Neural progenitor cell (in vitro differentiated cells): Measurements from ENCODE around the gene NUDT22. TPM values are rescaled to one million over a fixed set of nuclear protein-coding genes. Genes with fewer than 3 reads are reported as not detected.
A peak's percentile ranks its signal among the peaks of the same experiment; 100 is the strongest.

Experiments
- DNase-seq: peaks from one replicate; pipeline ENCODE4 v3.0.0-alpha.2; 2016; ENCODE audit warnings: low spot score
- H2AFZ ChIP-seq: fragments of 200-600 bp; sonication (generic); replicated peaks from 2 replicates; pipeline ENCODE4 v1.6.1; 2016; ENCODE audit warnings: antibody characterized with exemption
- H3F3A ChIP-seq: fragments of 200-600 bp; sonication (generic); 2 replicates; pipeline ENCODE4 v1.6.1; 2016; ENCODE audit warnings: antibody characterized with exemption, low read depth
- H3K27ac ChIP-seq: fragments of 200-600 bp; sonication (generic); 2 replicates; pipeline ENCODE4 v1.5.1; 2016; ENCODE audit warnings: mild to moderate bottlenecking
- H3K27me3 ChIP-seq: fragments of 200-600 bp; sonication (generic); 2 replicates; pipeline ENCODE4 v1.6.1; 2016; ENCODE audit warnings: mild to moderate bottlenecking, moderate library complexity
- H3K36me3 ChIP-seq: fragments of 200-600 bp; sonication (generic); 2 replicates; pipeline ENCODE4 v1.5.1; 2016
- H3K4me1 ChIP-seq: fragments of 200-600 bp; sonication (generic); 2 replicates; pipeline ENCODE4 v1.6.1; 2016; ENCODE audit warnings: mixed run types
- H3K4me2 ChIP-seq: fragments of 200-600 bp; sonication (generic); 2 replicates; pipeline ENCODE4 v1.6.1; 2016
- H3K4me3 ChIP-seq: fragments of 200-600 bp; sonication (generic); 2 replicates; pipeline ENCODE4 v1.5.1; 2016
- H3K79me2 ChIP-seq: fragments of 200-600 bp; sonication (generic); 2 replicates; pipeline ENCODE4 v1.6.1; 2016; ENCODE audit warnings: low read depth
- H3K9ac ChIP-seq: fragments of 200-600 bp; sonication (generic); 2 replicates; pipeline ENCODE4 v1.6.1; 2016
- H3K9me3 ChIP-seq: fragments of 200-600 bp; sonication (generic); 2 replicates; pipeline ENCODE4 v1.5.1; 2016; ENCODE audit warnings: low read depth
- H4K20me1 ChIP-seq: fragments of 200-600 bp; sonication (generic); 2 replicates; pipeline ENCODE4 v1.6.1; 2016; ENCODE audit warnings: low read depth
- H3K27ac Mint-ChIP-seq: 3 replicates; pipeline ENCODE4 v1.8.0; 2021; ENCODE audit warnings: mixed read lengths
- H3K27me3 Mint-ChIP-seq: 2 replicates; pipeline ENCODE4 v1.8.0; 2022; ENCODE audit warnings: low read depth, mild to moderate bottlenecking, inconsistent platforms, moderate library complexity, mixed read lengths; ENCODE audit not compliant: insufficient read depth
- H3K36me3 Mint-ChIP-seq: 3 replicates; pipeline ENCODE4 v1.8.0; 2021; ENCODE audit warnings: mixed read lengths
- H3K4me1 Mint-ChIP-seq: 3 replicates; pipeline ENCODE4 v1.8.0; 2021; ENCODE audit warnings: mixed read lengths
- H3K4me3 Mint-ChIP-seq: 3 replicates; pipeline ENCODE4 v1.8.0; 2021; ENCODE audit warnings: mild to moderate bottlenecking, moderate library complexity, mixed read lengths
- H3K9me3 Mint-ChIP-seq: 3 replicates; pipeline ENCODE4 v1.8.0; 2020; ENCODE audit warnings: mixed read lengths
- CTCF ChIP-seq: fragments of 200-600 bp; sonication (generic); IDR thresholded peaks from 2 replicates; pipeline ENCODE4 v1.5.1; 2017; ENCODE audit warnings: antibody characterized with exemption, mild to moderate bottlenecking
- EZH2 ChIP-seq: fragments of 200-600 bp; sonication (generic); IDR thresholded peaks from 2 replicates; pipeline ENCODE4 v1.6.1; 2017; ENCODE audit warnings: antibody characterized with exemption, mild to moderate bottlenecking, moderate library complexity
- EZH2phosphoT487 ChIP-seq: fragments of 200-600 bp; sonication (generic); IDR thresholded peaks from 2 replicates; pipeline ENCODE4 v1.6.1; 2017; ENCODE audit warnings: antibody characterized with exemption
- total RNA-seq: library from RNA; depleted of rRNA; stranded (reverse); fragments of >200 nt; gene quantifications from 2 replicates; pipeline ENCODE4 v1.2.3, GENCODE V29; 2015; ENCODE audit warnings: low replicate concordance

Gene NUDT22
- total RNA-seq, 1 donor from 2014 or later: 23.5 TPM

- H3K27ac ChIP-seq: no peak overlapping the region
- H3F3A ChIP-seq: peaks cover 30% of the 10 kb centered on the region
- TF ChIP-seq EZH2 (no peak), EZH2phosphoT487 (no peak), CTCF (no peak)
- H4K20me1 ChIP-seq: peaks cover 4% of the 10 kb centered on the region
- peaks cover 4% of the 10 kb centered on the region for H3K36me3 Mint-ChIP-seq
- H3K27ac Mint-ChIP-seq: no peak overlapping the region
- no peaks in the 10 kb centered on the region for H3K36me3 ChIP-seq
- peak overlapping the region; percentile 95 for H3K4me3 Mint-ChIP-seq
- no peak overlapping the region for H3K9ac ChIP-seq
- no peak for DNase-seq
- no peak overlapping the region for H2AFZ ChIP-seq
- H3K4me1 Mint-ChIP-seq: peaks cover 28% of the 10 kb centered on the region
- H3K27me3 Mint-ChIP-seq: peaks cover 16% of the 10 kb centered on the region
- peaks cover 12% of the 10 kb centered on the region for H3K4me1 ChIP-seq
- no peaks in the 10 kb centered on the region for H3K9me3 ChIP-seq
- H3K4me2 ChIP-seq: no peak overlapping the region
- H3K79me2 ChIP-seq: no peaks in the 10 kb centered on the region
- H3K4me3 ChIP-seq: no peak overlapping the region
- no peaks in the 10 kb centered on the region for H3K9me3 Mint-ChIP-seq
- no peaks in the 10 kb centered on the region for H3K27me3 ChIP-seq
Observed at GRCh38 chr11:64267207-64267945, 41.3 kb downstream of the NUDT22 start.

DNA sequence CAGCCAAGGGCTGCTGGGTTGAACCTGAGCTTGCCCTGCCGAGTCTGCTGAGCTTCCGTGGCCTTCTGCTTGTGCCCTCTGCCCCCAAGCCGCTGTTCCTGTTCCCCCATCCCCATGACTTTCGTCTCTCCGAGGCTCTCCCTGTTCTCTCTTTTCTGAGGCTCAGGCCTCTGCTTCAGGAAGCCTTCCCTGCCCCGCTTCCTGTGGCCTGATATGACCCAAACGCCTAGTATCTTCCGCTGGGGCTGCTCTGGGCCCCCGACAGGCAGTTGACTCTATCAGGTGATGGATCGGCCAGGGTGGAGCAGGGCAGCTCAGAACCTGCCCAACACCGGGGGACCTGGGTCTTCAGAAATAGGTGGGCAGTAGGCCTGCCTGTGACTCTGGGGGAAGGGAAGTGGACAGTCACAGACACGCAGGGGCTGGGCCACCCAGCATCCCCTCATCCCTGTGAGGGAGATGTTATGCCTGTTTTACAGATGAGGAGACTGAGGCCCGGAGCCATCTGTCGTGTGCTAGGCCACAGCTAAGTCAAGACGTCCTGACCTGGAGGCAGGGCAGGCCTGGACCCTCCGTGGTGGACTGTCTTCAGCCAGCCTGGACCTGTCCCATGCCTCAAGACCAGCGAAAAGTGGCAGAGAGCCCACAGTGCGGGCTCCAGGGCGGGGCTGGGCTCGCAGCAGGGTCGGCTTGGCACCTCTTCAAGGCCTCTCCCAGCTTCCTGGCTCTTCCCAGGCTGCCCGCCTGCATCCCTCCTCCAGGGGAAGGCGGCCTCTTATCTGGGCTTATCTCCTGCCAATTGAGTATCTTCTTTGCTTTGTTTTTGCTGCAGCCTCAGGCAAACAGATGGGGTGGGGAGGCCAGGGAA is 42.2 kb downstream of the NUDT22 start:
- H3K9me3 Mint-ChIP-seq: no peaks in the 10 kb centered on the region
- Histone ChIP-seq H3K27me3 (no peaks in the 10 kb centered on the region), H4K20me1 (peaks cover 4% of the 10 kb centered on the region), H3K9ac (no peak overlapping the region), H3K4me3 (peak overlapping the region; percentile 68), H3K4me2 (peak overlapping the region; percentile 91), H3K9me3 (no peaks in the 10 kb centered on the region), H2AFZ (no peak overlapping the region), H3K4me1 (peaks cover 12% of the 10 kb centered on the region), H3K79me2 (no peaks in the 10 kb centered on the region), H3K36me3 (no peaks in the 10 kb centered on the region), H3K27ac (peak overlapping the region; percentile 83), H3F3A (peaks cover 35% of the 10 kb centered on the region)
- peaks cover 16% of the 10 kb centered on the region for H3K27me3 Mint-ChIP-seq
- peaks cover 27% of the 10 kb centered on the region for H3K4me1 Mint-ChIP-seq
- H3K4me3 Mint-ChIP-seq: peak overlapping the region; percentile 95
- TF ChIP-seq EZH2phosphoT487: no peak
- TF ChIP-seq CTCF: no peak
- TF ChIP-seq EZH2: no peak
- H3K36me3 Mint-ChIP-seq: peaks cover 2% of the 10 kb centered on the region
- DNase-seq: no peak
- peak overlapping the region; percentile 86 for H3K27ac Mint-ChIP-seq

DNA sequence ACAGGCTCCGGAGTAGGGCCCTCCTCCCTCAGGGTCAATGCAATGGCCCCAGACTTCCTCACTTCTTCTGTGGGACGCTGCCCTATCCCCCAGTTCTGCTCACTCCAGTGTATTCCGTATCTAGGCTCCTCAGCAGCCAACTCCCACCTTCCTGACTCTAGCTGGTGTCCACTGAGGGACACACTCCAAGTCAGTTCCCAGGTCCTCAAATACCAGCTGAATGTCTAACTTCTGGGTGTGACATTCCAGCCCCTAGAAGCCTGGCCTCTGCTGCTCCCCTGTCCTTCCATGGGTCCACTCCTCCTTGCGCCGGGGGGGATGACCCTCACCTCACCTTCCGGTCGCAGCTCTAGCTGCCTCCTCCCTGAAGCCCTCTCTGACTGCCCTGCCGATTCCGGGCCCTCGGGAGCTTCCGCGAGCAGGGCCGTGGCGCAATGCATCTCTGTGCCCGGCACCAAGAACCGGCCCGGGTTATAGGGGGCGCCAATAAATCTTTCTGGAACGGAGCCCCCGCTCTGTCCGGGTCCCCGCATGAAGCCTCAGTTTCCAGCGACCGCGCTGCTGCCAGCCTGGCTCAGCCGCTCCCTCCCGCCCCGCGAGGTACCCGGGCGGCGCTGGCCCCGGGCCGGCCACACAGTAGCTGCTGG is 42.9 kb downstream of the NUDT22 start:
- peaks cover 4% of the 10 kb centered on the region for H4K20me1 ChIP-seq
- peak overlapping the region; percentile 68 for H3K4me3 ChIP-seq
- no peaks in the 10 kb centered on the region for H3K27me3 ChIP-seq
- H3K27ac Mint-ChIP-seq: peak overlapping the region; percentile 86
- no peak overlapping the region for H2AFZ ChIP-seq
- H3K4me2 ChIP-seq: peak overlapping the region; percentile 91
- H3K36me3 Mint-ChIP-seq: peaks cover 2% of the 10 kb centered on the region
- peak overlapping the region; percentile 83 for H3K27ac ChIP-seq
- H3K4me1 Mint-ChIP-seq: peaks cover 30% of the 10 kb centered on the region
- no peaks in the 10 kb centered on the region for H3K9me3 Mint-ChIP-seq
- no peaks in the 10 kb centered on the region for H3K79me2 ChIP-seq
- H3K27me3 Mint-ChIP-seq: peaks cover 16% of the 10 kb centered on the region
- H3K4me3 Mint-ChIP-seq: peak overlapping the region; percentile 95
- H3F3A ChIP-seq: peaks cover 35% of the 10 kb centered on the region
- H3K36me3 ChIP-seq: no peaks in the 10 kb centered on the region
- H3K9me3 ChIP-seq: no peaks in the 10 kb centered on the region
- DNase-seq: peak; percentile 43
- peak overlapping the region; percentile 57 for H3K9ac ChIP-seq
- peaks cover 12% of the 10 kb centered on the region for H3K4me1 ChIP-seq
- no peak for TF ChIP-seq CTCF
- no peak for TF ChIP-seq EZH2phosphoT487
